H1 (cell line): ENCODE measurements around the gene EFNA3. TPM values are rescaled to one million over a fixed set of nuclear protein-coding genes. Genes with fewer than 3 reads are reported as not detected.
A peak's percentile ranks its signal among the peaks of the same experiment; 100 is the strongest.

Experiments
- CTCF ChIA-PET: fragments of 300-600 bp; sonication (Branson Sonifier 250); formaldehyde crosslinking; loops from one replicate; lab custom pipeline; 2021; ENCODE audit not compliant: partially characterized antibody; lab: Charles Lee
- POLR2A ChIA-PET: fragments of 300-600 bp; sonication (Branson Sonifier 250); formaldehyde crosslinking; loops from one replicate; lab custom pipeline; 2021; ENCODE audit warnings: inconsistent platforms; ENCODE audit not compliant: partially characterized antibody; lab: Charles Lee
- DNase-seq, 2 experiments: peaks; one replicate each; pipeline versions ENCODE4 v3.0.0 to v3.0.0-alpha.2; 2010 to 2022; ENCODE audit warnings: low spot score in 2 of 2, low read depth in 1 of 2, mixed read lengths in 1 of 2
- FAIRE-seq: peaks from 2 replicates; lab custom pipeline; 2011; peaks lifted over from hg19 to GRCh38; lab: Jason Lieb, UNC
- H2AFZ ChIP-seq: 2 replicates; pipeline ENCODE4 v1.8.1; 2012; ENCODE audit warnings: low read length, inconsistent platforms
- H2AK5ac ChIP-seq: 2 replicates; pipeline ENCODE4 v1.6.1; 2013; ENCODE audit warnings: low read depth, low read length
- H2BK120ac ChIP-seq: replicated peaks from 2 replicates; pipeline ENCODE3; 2013; ENCODE audit warnings: low read depth, low read length, inconsistent platforms
- H2BK12ac ChIP-seq: 2 replicates; pipeline ENCODE4 v1.6.1; 2013; ENCODE audit warnings: low read depth, low read length
- H2BK15ac ChIP-seq: 2 replicates; pipeline ENCODE4 v1.6.1; 2013; ENCODE audit warnings: low read length
- H2BK20ac ChIP-seq: 2 replicates; pipeline ENCODE4 v1.6.1; 2013; ENCODE audit warnings: low read length
- H2BK5ac ChIP-seq: 2 replicates; pipeline ENCODE4 v1.6.1; 2013; ENCODE audit warnings: low read depth, low read length
- H3K14ac ChIP-seq: 2 replicates; pipeline ENCODE4 v1.6.1; 2013; ENCODE audit warnings: inconsistent platforms; ENCODE audit not compliant: insufficient read length
- H3K18ac ChIP-seq: 2 replicates; pipeline ENCODE4 v1.6.1; 2013; ENCODE audit warnings: low read length; ENCODE audit errors: extremely low read depth
- H3K23ac ChIP-seq: 2 replicates; pipeline ENCODE4 v1.6.1; 2013; ENCODE audit warnings: inconsistent platforms; ENCODE audit not compliant: insufficient read length
- H3K23me2 ChIP-seq: 2 replicates; pipeline ENCODE4 v1.6.1; 2013; ENCODE audit warnings: low read depth, low read length
- H3K27ac ChIP-seq: 2 replicates; pipeline ENCODE4 v1.6.1; 2011; ENCODE audit warnings: low read depth, low read length, inconsistent platforms
- H3K27me3 ChIP-seq, 4 experiments: replicated peaks in 1 of 4; 1 replicate in 1 of 4; 2 replicates in 3 of 4; pipeline versions ENCODE4 v1.6.1 to v1.8.1; 2011 to 2013; ENCODE audit warnings: low read length in 3 of 4, mild to moderate bottlenecking in 3 of 4, inconsistent platforms in 2 of 4, mixed read lengths in 2 of 4, moderate library complexity in 1 of 4; ENCODE audit not compliant: control insufficient read depth in 3 of 4, insufficient read depth in 3 of 4; ENCODE audit errors: extremely low read depth in 1 of 4
- H3K36me3 ChIP-seq, 4 experiments: 2 replicates each; pipeline versions ENCODE4 v1.6.1 to v1.8.1; 2011 to 2013; ENCODE audit warnings: mild to moderate bottlenecking in 4 of 4, low read length in 3 of 4, moderate library complexity in 2 of 4, control low read depth in 1 of 4, inconsistent platforms in 1 of 4; ENCODE audit not compliant: insufficient read depth in 4 of 4, control insufficient read depth in 2 of 4
- H3K4ac ChIP-seq: replicated peaks from 2 replicates; pipeline ENCODE3; 2013; ENCODE audit warnings: low read length, low read depth, mixed read lengths, inconsistent platforms; ENCODE audit not compliant: insufficient read length
- H3K4me1 ChIP-seq, 4 experiments: replicated peaks in 1 of 4; 1 replicate in 1 of 4; 2 replicates in 3 of 4; pipeline versions ENCODE4 v1.6.1 to v1.8.1; 2011 to 2013; ENCODE audit warnings: low read length in 3 of 4, inconsistent platforms in 2 of 4, mixed read lengths in 1 of 4; ENCODE audit not compliant: insufficient read depth in 4 of 4, control insufficient read depth in 3 of 4
- H3K4me2 ChIP-seq, 2 experiments: 2 replicates each; pipeline versions ENCODE4 v1.6.1 to v1.8.1; 2011 to 2013; ENCODE audit warnings: low read depth in 2 of 2, low read length in 2 of 2, control low read depth in 1 of 2, inconsistent platforms in 1 of 2, mild to moderate bottlenecking in 1 of 2; ENCODE audit not compliant: insufficient read depth in 1 of 2
- H3K4me3 ChIP-seq, 4 experiments: fragments of 200-600, 300-600 bp in 1 of 4; sonication (generic), shearing (Covaris generic), sonication (Bioruptor Twin) in 1 of 4; 2 replicates each; pipeline versions ENCODE4 v1.5.1 to v1.8.1; 2011 to 2016; ENCODE audit warnings: low read length in 4 of 4, low read depth in 3 of 4, control low read depth in 2 of 4, inconsistent platforms in 2 of 4, mild to moderate bottlenecking in 2 of 4, mixed read lengths in 1 of 4, moderate library complexity in 1 of 4; ENCODE audit not compliant: insufficient read depth in 2 of 4; ENCODE audit errors: extremely low read depth in 1 of 4
- H3K56ac ChIP-seq: replicated peaks from 2 replicates; pipeline ENCODE3; 2013; ENCODE audit warnings: low read depth, mild to moderate bottlenecking, mixed read lengths, low read length, inconsistent platforms; ENCODE audit not compliant: insufficient read length
- H3K79me1 ChIP-seq: 2 replicates; pipeline ENCODE4 v1.6.1; 2013; ENCODE audit warnings: low read depth, low read length, control low read depth
- H3K79me2 ChIP-seq, 2 experiments: 2 replicates each; pipeline versions ENCODE4 v1.6.1 to v1.8.1; 2012 to 2013; ENCODE audit warnings: low read length in 2 of 2, mild to moderate bottlenecking in 2 of 2, inconsistent platforms in 1 of 2; ENCODE audit not compliant: insufficient read depth in 2 of 2, control insufficient read depth in 1 of 2
- H3K9ac ChIP-seq, 4 experiments: replicated peaks in 1 of 4; 1 replicate in 1 of 4; 2 replicates in 3 of 4; pipeline versions ENCODE4 v1.6.1 to v1.8.1; 2011 to 2013; ENCODE audit warnings: low read depth in 3 of 4, low read length in 3 of 4, control low read depth in 2 of 4, mild to moderate bottlenecking in 2 of 4, moderate library complexity in 2 of 4, inconsistent platforms in 1 of 4; ENCODE audit errors: extremely low read depth in 1 of 4
- H3K9me3 ChIP-seq, 2 experiments: 2 replicates each; pipeline versions ENCODE4 v1.6.1 to v1.8.1; 2012 to 2013; ENCODE audit warnings: mild to moderate bottlenecking in 2 of 2, moderate library complexity in 2 of 2, control low read depth in 1 of 2, inconsistent platforms in 1 of 2, low read depth in 1 of 2, low read length in 1 of 2, mixed read lengths in 1 of 2; ENCODE audit not compliant: insufficient read depth in 2 of 2
- H4K20me1 ChIP-seq, 2 experiments: replicated peaks in 1 of 2; 2 replicates each; pipeline versions ENCODE3 to v1.8.1; 2011 to 2013; ENCODE audit warnings: inconsistent platforms in 2 of 2, low read length in 2 of 2, mild to moderate bottlenecking in 1 of 2; ENCODE audit not compliant: insufficient read depth in 2 of 2, control insufficient read depth in 1 of 2
- H4K5ac ChIP-seq: 2 replicates; pipeline ENCODE4 v1.6.1; 2013; ENCODE audit warnings: low read length, low read depth, mixed read lengths, inconsistent platforms; ENCODE audit not compliant: insufficient read length
- H4K8ac ChIP-seq: 2 replicates; pipeline ENCODE4 v1.8.0; 2013; ENCODE audit warnings: mild to moderate bottlenecking, moderate library complexity, low read length, inconsistent platforms; ENCODE audit not compliant: insufficient read depth; ENCODE audit errors: extremely low read depth
- H4K91ac ChIP-seq: replicated peaks from 2 replicates; pipeline ENCODE3; 2013; ENCODE audit warnings: low read length, mixed read lengths, inconsistent platforms; ENCODE audit not compliant: insufficient read length
- BRCA1 ChIP-seq: IDR thresholded peaks from 2 replicates; pipeline ENCODE4 v1.6.1; 2012; ENCODE audit warnings: low read depth, low read length, improper control_type of control experiment
- CREB1 ChIP-seq: IDR thresholded peaks from 2 replicates; pipeline ENCODE4 v1.6.1; 2012; ENCODE audit warnings: inconsistent platforms
- CTCF ChIP-seq, 3 experiments: IDR thresholded peaks; 1 replicate in 2 of 3; 2 replicates in 1 of 3; pipeline versions ENCODE4 v1.5.1 to v1.6.1; 2011; ENCODE audit warnings: low read length in 3 of 3, mild to moderate bottlenecking in 3 of 3, inconsistent platforms in 2 of 3, low read depth in 1 of 3, moderate library complexity in 1 of 3; ENCODE audit not compliant: insufficient read depth in 1 of 3; ENCODE audit errors: control extremely low read depth in 1 of 3
- EP300 ChIP-seq, 2 experiments: IDR thresholded peaks; 1 replicate in 1 of 2; 2 replicates in 1 of 2; pipeline ENCODE4 v1.6.1; 2011 to 2012; ENCODE audit warnings: low read depth in 2 of 2, low read length in 2 of 2, mild to moderate bottlenecking in 2 of 2, borderline replicate concordance in 1 of 2, inconsistent platforms in 1 of 2, moderate library complexity in 1 of 2
- FOSL1 ChIP-seq: IDR thresholded peaks from 2 replicates; pipeline ENCODE4 v1.6.1; 2011; ENCODE audit warnings: mild to moderate bottlenecking, low read depth, low read length, moderate library complexity; ENCODE audit not compliant: insufficient read depth
- KDM4A ChIP-seq: IDR thresholded peaks from one replicate; pipeline ENCODE4 v1.7.1; 2012; ENCODE audit warnings: low read depth, mild to moderate bottlenecking, moderate library complexity, low read length, inconsistent platforms; ENCODE audit not compliant: severe bottlenecking
- SIRT6 ChIP-seq: IDR thresholded peaks from one replicate; pipeline ENCODE4 v1.7.1; 2012; ENCODE audit warnings: low read length, inconsistent platforms
- SP1 ChIP-seq: IDR thresholded peaks from 2 replicates; pipeline ENCODE4 v1.6.1; 2011; ENCODE audit warnings: low read depth, low read length
- SUZ12 ChIP-seq: fragments of 200-600 bp; sonication (generic); IDR thresholded peaks from 2 replicates; pipeline ENCODE4 v1.6.1; 2012; ENCODE audit warnings: mild to moderate bottlenecking, inconsistent platforms, low read length, moderate library complexity, mixed read lengths
- TAF7 ChIP-seq: optimal IDR thresholded peaks from 2 replicates; pipeline ENCODE3; 2011; ENCODE audit warnings: low read depth, mild to moderate bottlenecking, inconsistent platforms, low read length, moderate library complexity, borderline replicate concordance
- TBP ChIP-seq: IDR thresholded peaks from 2 replicates; pipeline ENCODE4 v1.6.1; 2011; ENCODE audit warnings: low read depth, low read length, improper control_type of control experiment
- WGBS, 2 experiments: shearing (Covaris generic) in 1 of 2; methylation state at CpG; one replicate each; pipeline versions ENCODE4 v1.1.6 to v1.1.7; 2013 to 2015; ENCODE audit warnings: low lambda C conversion rate in 2 of 2, mixed read lengths in 2 of 2, inconsistent platforms in 1 of 2, low coverage in 1 of 2, missing lambda C conversion rate in 1 of 2; ENCODE audit not compliant: insufficient replicate concordance in 2 of 2, insufficient coverage in 1 of 2, insufficient read length in 1 of 2; ENCODE audit errors: extremely low coverage in 1 of 2, missing lambda C conversion rate in 1 of 2; 5-methylcytosine and 5-hydroxymethylcytosine counted together
- polyA plus RNA-seq, 7 experiments: library from polyadenylated mRNA; depleted of rRNA in 3 of 7; stranded (reverse) in 5 of 7; unstranded in 2 of 7; fragments of >200 nt in 5 of 7; fragments of 200-250 nt in 2 of 7; gene quantifications; 1 replicate in 5 of 7; 2 replicates in 1 of 7; 4 replicates in 1 of 7; pipeline versions ENCODE4 v1.2.1 to v1.2.3, GENCODE V29; 2011 to 2013; ENCODE audit warnings: missing spikeins in 2 of 7, mixed read lengths in 2 of 7
- total RNA-seq: library from RNA; stranded (reverse); fragmentation: NEBNext Ultra II Directional; extraction: Animal tissue kit (Norgen Biotek cat#: 25700); gene quantifications from 2 replicates; pipeline ENCODE4 v1.2.1, GENCODE V29; 2021

Gene EFNA3
- total and polyA plus RNA-seq, 2 of the 8 experiments (the other 6 are each of a cell fraction or from before 2014, with no cell fraction given): 10.8 to 13.8 TPM

DNA sequence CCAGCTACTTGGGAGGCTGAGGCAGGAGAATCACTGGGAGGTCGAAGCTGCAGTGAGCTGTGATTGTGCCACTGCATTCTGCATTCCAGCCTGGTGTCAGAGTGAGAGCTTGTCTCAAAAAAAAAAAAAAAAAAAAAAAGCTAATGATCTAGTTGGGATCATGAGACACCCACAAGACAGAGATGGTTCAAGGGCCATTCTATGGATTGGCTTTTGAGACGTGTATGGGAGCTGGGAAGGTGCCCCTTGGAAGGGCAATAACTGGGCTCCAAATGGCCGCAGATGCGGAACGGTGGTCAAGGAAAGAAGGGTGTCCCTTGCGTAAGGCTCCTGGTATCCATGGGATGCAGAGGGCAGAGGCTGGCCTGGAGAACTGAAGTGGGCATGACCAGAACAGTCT, 34.3 kb upstream of the EFNA3 start:
- CTCF ChIA-PET: interaction anchor here (0.5 to 32.4 kb wide), 19 partner anchors 13 to 563 kb away, joined by 3 to 907 read pairs (median 4); partner anchors contain the start of genes ADAM15, DCST1, DCST2 and EFNA3
- Histone ChIP-seq H3K4me2 (no peak overlapping the region), H2AFZ (no peak overlapping the region)
- TF ChIP-seq KDM4A: no peak
- no peak for TF ChIP-seq SIRT6
- no peak for TF ChIP-seq CREB1
- no peak for TF ChIP-seq FOSL1
- TF ChIP-seq TBP: no peak
- no peak for TF ChIP-seq BRCA1
- no peak for TF ChIP-seq TAF7
- TF ChIP-seq EP300 (IDR thresholded peaks at IDR 0.05; ENCODE audit: borderline replicate concordance in 1 of 2, low read depth in 2 of 2, low read length in 2 of 2): no peak
- TF ChIP-seq CTCF (IDR thresholded peaks at IDR 0.05; ENCODE audit: control extremely low read depth in 1 of 3, insufficient read depth in 1 of 3, low read depth in 1 of 3, low read length in 3 of 3): no peak
- TF ChIP-seq SUZ12: no peak
- no peak for TF ChIP-seq SP1

More for the DNA sequence above, 34.3 kb upstream of the EFNA3 start:
- Histone ChIP-seq H2BK5ac (peak overlapping the region; percentile 68), H3K36me3 (no peaks in the 10 kb centered on the region), H3K27ac (no peak overlapping the region), H2BK120ac (no peak overlapping the region), H3K14ac (no peak overlapping the region), H3K4ac (peak overlapping the region; percentile 11), H2BK15ac (peak overlapping the region; percentile 55), H3K4me3 (no peak overlapping the region), H3K27me3 (no peaks in the 10 kb centered on the region; a peak in 2 of 7 replicates), H3K56ac (no peak overlapping the region), H2BK12ac (peak overlapping the region; percentile 81; the same call in 1 of the 2 replicates), H2BK20ac (peak overlapping the region; percentile 55; the same call in 1 of the 2 replicates), H3K23ac (no peak overlapping the region), H2AK5ac (no peak overlapping the region; the same call in 1 of the 2 replicates), H4K20me1 (no peaks in the 10 kb centered on the region), H3K9me3 (no peaks in the 10 kb centered on the region), H3K9ac (no peak overlapping the region), H4K8ac (peak overlapping the region; percentile 39), H3K18ac (no peak overlapping the region), H4K5ac (no peak overlapping the region), H3K4me1 (peaks cover 0 to 11% (median 3%) of the 10 kb centered on the region in 4 experiments; a peak in 4 of 7 replicates), H3K79me2 (no peaks in the 10 kb centered on the region), H3K79me1 (no peaks in the 10 kb centered on the region; the same call in 1 of the 2 replicates), H4K91ac (peak overlapping the region; percentile 4), H3K23me2 (no peaks in the 10 kb centered on the region; the same call in 1 of the 2 replicates)
- POLR2A ChIA-PET: interaction anchor here (1.1 to 3.1 kb wide), 7 partner anchors 24 to 149 kb away, joined by 3 to 11 read pairs (median 4); partner anchors contain the start of genes PBXIP1 and SLC50A1
- DNase-seq (no peak), FAIRE-seq (no peak)
- 98% methylated on average over 5 of the region's 6 CpGs; no CpG with 5 or more reads in 1 of the 2 experiments for WGBS, 2 experiments
